Uterus (tissue), 4 donors: ENCODE measurements around the gene AKAP1. TPM values are rescaled to one million over a fixed set of nuclear protein-coding genes. Genes with fewer than 3 reads are reported as not detected.

ENCODE experiments used
- DNase-seq, 2 donors: peaks; one replicate each; pipeline ENCODE4 v3.0.0-alpha.2; 2019 to 2020
- H3K27ac ChIP-seq, 2 donors: fragments of 200-600 bp; sonication (generic); 1 replicate in 1 of 2; 2 replicates in 1 of 2; pipeline ENCODE4 v1.5.1; 2016 to 2018
- H3K27me3 ChIP-seq, 2 donors: fragments of 200-600 bp; sonication (generic); one replicate each; pipeline ENCODE4 v1.5.1; 2018 to 2019; ENCODE audit warnings: control low read depth in 1 of 2
- H3K36me3 ChIP-seq, 2 donors: fragments of 200-600 bp; sonication (generic); one replicate each; pipeline ENCODE4 v1.5.1; 2019; ENCODE audit warnings: control low read depth in 1 of 2
- H3K4me1 ChIP-seq, 2 donors: fragments of 200-600 bp; sonication (generic); one replicate each; pipeline ENCODE4 v1.5.1; 2018 to 2019; ENCODE audit warnings: control low read depth in 1 of 2
- H3K4me3 ChIP-seq, 2 donors: fragments of 200-600 bp; sonication (generic); 1 replicate in 1 of 2; 2 replicates in 1 of 2; pipeline ENCODE4 v1.5.1; 2018 to 2019; ENCODE audit warnings: mild to moderate bottlenecking in 1 of 2
- H3K9me3 ChIP-seq, 2 donors: fragments of 200-600 bp; sonication (generic); one replicate each; pipeline ENCODE4 v1.5.1; 2019; ENCODE audit warnings: control low read depth in 1 of 2
- POLR2A ChIP-seq, 2 donors: fragments of 450-650 bp; IDR thresholded peaks; one replicate each; pipeline ENCODE4 v1.6.1; 2016; ENCODE audit warnings: antibody characterized with exemption in 2 of 2, mild to moderate bottlenecking in 1 of 2, moderate library complexity in 1 of 2
- intact Hi-C: fragments of 100-400 bp; cut with DNase I; formaldehyde crosslinking; loops from one replicate; pipeline ENCODE4 v1.15.1; 2023; ENCODE audit warnings: low total_unique reads
- total RNA-seq, 4 donors: library from RNA; depleted of rRNA in 3 of 4; stranded (reverse); fragments of >200 nt in 3 of 4; gene quantifications; one replicate each; pipeline versions ENCODE4 v1.1.0 to v1.2.4, GENCODE V29; 2014 to 2023
- TF ChIP-seq, protein P1 (sequence below), 4 experiments: fragments of 200-600 bp in 2 of 4; fragments of 450-650 bp in 2 of 4; sonication (generic) in 2 of 4; IDR thresholded peaks; one replicate each; pipeline ENCODE4 v1.5.1; 2016 to 2019; ENCODE audit warnings: antibody characterized with exemption in 4 of 4, mild to moderate bottlenecking in 2 of 4, moderate library complexity in 1 of 4
- donor health status: DM: yes; HTN: yes; CAD: no.

Gene AKAP1
- total RNA-seq, 4 donors from 2014 or later, result 7.1 to 264 (median 37.4) TPM

- intact Hi-C loops, result no loop called here
- H3K27ac ChIP-seq, result no peak overlapping the region
Observed at GRCh38 chr17:57046749-57047148, 38.3 kb upstream of the AKAP1 start.

DNA sequence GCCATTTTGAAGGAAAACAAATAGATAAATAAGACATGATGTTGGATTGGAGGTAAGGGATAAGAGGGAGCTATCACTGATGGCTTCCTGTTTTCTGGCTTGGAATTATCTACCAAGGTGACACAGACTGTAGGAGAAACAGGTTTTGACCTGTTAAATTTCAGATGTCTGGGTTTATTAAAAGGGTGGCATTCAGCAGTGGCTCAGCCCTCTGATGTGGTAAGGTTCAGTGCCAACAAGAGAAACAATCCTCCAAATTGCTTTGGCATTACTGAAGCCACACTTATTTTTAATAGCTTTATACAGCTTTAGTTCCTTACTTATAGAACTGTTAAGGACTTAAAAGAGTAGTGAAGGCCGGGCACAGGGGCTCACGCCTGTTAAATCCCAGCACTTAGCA, 37.0 kb upstream of the AKAP1 start:
- intact Hi-C loops, result no loop called here
- H3K27ac ChIP-seq, result no peak overlapping the region
- peaks cover 0 to 28% of the 10 kb centered on the region in 2 donors for H3K27me3 ChIP-seq
- peaks cover 0 to 6% of the 10 kb centered on the region in 2 donors for H3K4me1 ChIP-seq
- no peak for TF ChIP-seq POLR2A (IDR thresholded peaks at IDR 0.05)
- TF ChIP-seq, protein P1, sequence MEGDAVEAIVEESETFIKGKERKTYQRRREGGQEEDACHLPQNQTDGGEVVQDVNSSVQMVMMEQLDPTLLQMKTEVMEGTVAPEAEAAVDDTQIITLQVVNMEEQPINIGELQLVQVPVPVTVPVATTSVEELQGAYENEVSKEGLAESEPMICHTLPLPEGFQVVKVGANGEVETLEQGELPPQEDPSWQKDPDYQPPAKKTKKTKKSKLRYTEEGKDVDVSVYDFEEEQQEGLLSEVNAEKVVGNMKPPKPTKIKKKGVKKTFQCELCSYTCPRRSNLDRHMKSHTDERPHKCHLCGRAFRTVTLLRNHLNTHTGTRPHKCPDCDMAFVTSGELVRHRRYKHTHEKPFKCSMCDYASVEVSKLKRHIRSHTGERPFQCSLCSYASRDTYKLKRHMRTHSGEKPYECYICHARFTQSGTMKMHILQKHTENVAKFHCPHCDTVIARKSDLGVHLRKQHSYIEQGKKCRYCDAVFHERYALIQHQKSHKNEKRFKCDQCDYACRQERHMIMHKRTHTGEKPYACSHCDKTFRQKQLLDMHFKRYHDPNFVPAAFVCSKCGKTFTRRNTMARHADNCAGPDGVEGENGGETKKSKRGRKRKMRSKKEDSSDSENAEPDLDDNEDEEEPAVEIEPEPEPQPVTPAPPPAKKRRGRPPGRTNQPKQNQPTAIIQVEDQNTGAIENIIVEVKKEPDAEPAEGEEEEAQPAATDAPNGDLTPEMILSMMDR (IDR thresholded peaks at IDR 0.05), result no peak
- no peaks in the 10 kb centered on the region for H3K9me3 ChIP-seq
- no peaks in the 10 kb centered on the region for H3K36me3 ChIP-seq
- DNase-seq, result no peak
- no peak overlapping the region for H3K4me3 ChIP-seq

More at GRCh38 chr17:57046749-57047148, 38.3 kb upstream of the AKAP1 start:
- DNase-seq, result no peak
- no peaks in the 10 kb centered on the region for H3K9me3 ChIP-seq
- no peak overlapping the region for H3K4me3 ChIP-seq
- peaks cover 0 to 28% of the 10 kb centered on the region in 2 donors for H3K27me3 ChIP-seq
- no peaks in the 10 kb centered on the region for H3K36me3 ChIP-seq
- no peak for TF ChIP-seq POLR2A (IDR thresholded peaks at IDR 0.05)
- TF ChIP-seq, protein P1 (IDR thresholded peaks at IDR 0.05), result no peak
- H3K4me1 ChIP-seq, result peaks cover 0 to 6% of the 10 kb centered on the region in 2 donors

DNA sequence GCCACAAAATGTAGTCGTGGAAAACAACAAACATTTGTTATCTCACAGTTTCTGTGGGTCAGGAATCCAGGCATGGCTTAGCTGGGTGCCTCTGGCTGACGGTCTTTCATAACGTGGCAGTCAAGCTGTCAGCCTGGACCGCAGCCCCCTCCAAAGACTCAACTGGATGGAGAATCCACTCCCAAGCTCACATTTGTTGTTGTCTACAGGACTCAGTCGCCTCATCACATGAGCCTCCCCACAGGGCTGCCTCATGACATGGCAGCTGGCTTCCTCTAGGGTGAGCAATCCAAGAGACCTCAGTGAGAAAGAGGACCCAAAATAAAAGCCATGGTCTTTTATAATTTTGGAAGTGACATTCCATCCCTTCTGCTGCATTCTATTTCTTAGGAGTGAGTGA, 34.7 kb upstream of the AKAP1 start:
- Histone ChIP-seq H3K4me1 (peaks cover 0 to 6% of the 10 kb centered on the region in 2 donors), H3K27ac (no peak overlapping the region), H3K27me3 (peaks cover 0 to 12% of the 10 kb centered on the region in 2 donors), H3K36me3 (no peaks in the 10 kb centered on the region), H3K9me3 (no peaks in the 10 kb centered on the region), H3K4me3 (no peak overlapping the region)
- intact Hi-C loops, result no loop called here
- DNase-seq, result no peak
- TF ChIP-seq, protein P1 (IDR thresholded peaks at IDR 0.05), result no peak
- no peak for TF ChIP-seq POLR2A (IDR thresholded peaks at IDR 0.05)

- peaks cover 0 to 7% of the 10 kb centered on the region in 2 donors for H3K27me3 ChIP-seq
- H3K4me3 ChIP-seq, result no peak overlapping the region
- intact Hi-C loops, result no loop called here
- no peaks in the 10 kb centered on the region for H3K4me1 ChIP-seq
- no peaks in the 10 kb centered on the region for H3K36me3 ChIP-seq
- no peaks in the 10 kb centered on the region for H3K9me3 ChIP-seq
- no peak for DNase-seq
- H3K27ac ChIP-seq, result no peak overlapping the region
- TF ChIP-seq, protein P1 (IDR thresholded peaks at IDR 0.05), result no peak
- no peak for TF ChIP-seq POLR2A (IDR thresholded peaks at IDR 0.05)
Observed at GRCh38 chr17:57051886-57052361, 33.1 kb upstream of the AKAP1 start.

GRCh38 chr17:57062865-57063264, 22.2 kb upstream of the AKAP1 start:
- no peak for DNase-seq
- intact Hi-C loops, result no loop called here
- no peak overlapping the region for H3K4me3 ChIP-seq
- H3K9me3 ChIP-seq, result no peaks in the 10 kb centered on the region
- H3K4me1 ChIP-seq, result no peaks in the 10 kb centered on the region
- no peak overlapping the region for H3K27ac ChIP-seq
- TF ChIP-seq POLR2A (IDR thresholded peaks at IDR 0.05), result no peak
- TF ChIP-seq, protein P1 (IDR thresholded peaks at IDR 0.05), result no peak
- no peaks in the 10 kb centered on the region for H3K36me3 ChIP-seq
- no peaks in the 10 kb centered on the region for H3K27me3 ChIP-seq
